HG03521 (cell line): ENCODE data around the gene FEM1B.

ENCODE experiments used
- ATAC-seq: cut with Tn5 transposase; IDR thresholded peaks from one replicate; pipeline ENCODE4 v1.9.1; 2021; ENCODE audit warnings: mild to moderate bottlenecking, moderate library complexity; ENCODE audit not compliant: unreplicated experiment

FEM1B gene

DNA sequence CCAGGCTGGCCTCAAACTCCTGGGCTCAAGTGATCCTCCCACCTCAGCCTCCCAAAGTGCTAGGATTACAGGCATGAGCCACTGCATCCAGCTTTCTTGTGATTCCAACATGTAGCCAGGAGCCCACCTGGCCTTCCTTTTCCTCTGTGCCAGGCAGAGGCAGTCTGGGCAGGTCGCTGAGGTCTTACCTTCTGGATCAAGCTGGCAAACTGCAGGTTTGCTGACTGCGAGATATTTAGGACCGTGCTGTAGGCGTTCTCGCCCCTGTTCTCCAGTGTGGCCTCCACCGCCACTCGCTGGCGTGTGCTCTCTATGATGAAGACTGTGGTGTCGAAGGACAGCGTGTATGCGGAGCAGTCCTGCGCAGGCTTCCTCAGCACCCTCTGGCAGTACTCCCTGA, 42.5 kb downstream of the FEM1B start:
- no peak for ATAC-seq

DNA sequence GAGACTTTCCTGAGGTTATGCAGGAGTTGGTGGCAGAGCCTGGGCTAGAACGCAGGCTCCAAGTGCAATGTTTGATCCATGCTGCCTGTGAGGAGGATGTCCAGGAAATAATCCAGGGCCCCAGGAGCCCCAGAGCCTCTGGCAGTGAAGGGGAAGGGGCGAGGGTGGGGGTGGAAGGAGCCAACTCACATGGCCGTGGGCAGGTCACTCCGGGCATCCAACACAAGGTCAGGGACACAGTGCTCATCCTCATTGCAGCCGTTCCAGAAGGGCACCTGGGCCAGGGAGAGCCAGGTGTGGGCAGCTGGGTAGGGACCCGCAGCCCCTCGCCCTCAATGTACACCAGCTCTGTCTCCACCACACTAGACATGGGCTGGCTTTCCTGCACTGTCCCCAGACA, 43.7 kb downstream of the FEM1B start:
- no peak for ATAC-seq

DNA sequence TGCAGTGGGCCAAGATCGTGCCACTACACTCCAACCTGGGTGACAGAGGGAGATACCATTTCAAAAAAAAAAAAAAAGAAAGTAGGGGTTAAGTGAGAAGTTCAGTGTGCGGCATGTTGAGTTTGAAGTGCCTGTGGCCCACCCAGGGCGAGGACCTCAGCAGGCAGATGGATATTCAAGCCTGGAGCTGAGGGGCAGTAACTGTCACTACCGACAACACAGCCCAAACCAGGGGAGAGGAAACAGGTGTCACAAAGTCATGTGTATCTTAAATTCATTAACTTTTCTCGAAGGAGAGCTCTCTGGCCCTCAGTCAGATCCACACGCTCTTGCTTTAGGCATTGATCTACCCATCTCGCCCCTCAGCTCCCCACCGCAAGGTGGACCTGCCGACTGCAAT, 45.3 kb downstream of the FEM1B start:
- no peak for ATAC-seq

DNA sequence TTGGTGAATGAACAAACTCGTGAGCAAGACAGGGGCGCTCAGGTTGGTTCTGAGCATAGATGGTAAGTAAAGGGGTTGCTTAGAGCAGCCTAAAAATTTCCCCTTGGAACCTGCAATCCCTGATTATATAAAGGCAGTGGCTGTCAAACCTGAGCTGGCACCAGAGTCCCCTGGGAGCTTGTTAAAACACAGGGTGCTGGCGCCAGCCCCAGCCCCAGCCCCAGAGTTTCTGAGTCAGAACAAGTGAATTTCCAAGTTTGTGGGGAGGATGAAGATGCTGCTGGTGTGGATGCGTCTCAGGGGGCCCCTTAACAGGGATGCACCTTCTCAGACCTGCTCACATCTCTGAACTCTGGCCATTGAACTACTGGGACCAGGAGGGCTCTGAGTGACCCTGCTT, 48.2 kb downstream of the FEM1B start:
- ATAC-seq = no peak

DNA sequence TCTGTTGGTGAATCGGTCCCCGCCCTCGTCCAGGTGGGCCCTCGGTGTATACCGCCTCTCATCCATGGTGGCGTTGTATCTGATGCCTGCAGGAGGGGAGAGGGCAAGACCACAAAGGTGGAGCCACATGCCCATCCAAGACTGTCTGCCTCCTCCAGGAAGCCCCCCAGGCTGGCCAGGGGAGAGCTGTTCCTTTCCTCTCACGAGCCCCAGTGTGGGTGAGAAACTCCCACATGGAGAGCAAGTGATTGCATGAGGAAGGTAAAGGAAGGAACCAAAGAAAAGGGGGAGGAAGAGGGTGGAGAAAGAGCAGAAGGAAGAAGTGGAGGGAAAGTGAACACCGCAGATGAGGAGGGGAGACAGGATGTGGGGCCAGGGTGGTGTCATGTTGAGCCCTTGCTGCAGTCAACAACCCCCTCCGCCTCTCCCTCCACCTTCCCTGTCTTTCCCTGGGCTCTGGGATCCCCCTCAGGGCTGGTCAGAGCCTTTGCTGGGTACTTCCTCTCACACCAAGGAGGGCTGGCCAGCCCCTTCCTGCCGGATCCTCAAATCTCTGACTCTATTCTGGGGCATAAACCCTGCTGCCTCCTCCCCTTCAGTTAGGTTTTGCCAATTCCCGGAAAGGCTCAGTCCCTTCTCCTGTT, 49.3 kb downstream of the FEM1B start:
- no peak for ATAC-seq

DNA sequence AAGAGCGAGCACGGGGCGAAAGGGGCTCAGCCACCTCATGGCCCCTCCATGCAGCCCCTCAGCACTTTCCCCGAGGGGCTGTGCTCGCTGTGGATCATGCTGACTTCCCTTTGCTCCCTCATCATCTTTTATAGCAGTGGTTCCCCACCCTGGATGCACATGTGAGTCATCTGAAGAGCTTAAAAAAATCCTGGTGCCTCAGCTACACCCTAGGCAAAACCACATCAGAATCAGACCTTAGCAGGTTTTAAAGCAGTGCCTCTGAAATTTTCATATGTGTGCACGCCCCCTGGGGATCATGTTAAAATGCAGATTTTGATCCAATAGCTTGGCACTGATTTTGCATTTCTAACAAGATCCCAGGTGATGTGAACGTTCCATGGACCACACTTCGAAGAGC, 50.9 kb downstream of the FEM1B start:
- ATAC-seq = no peak

DNA sequence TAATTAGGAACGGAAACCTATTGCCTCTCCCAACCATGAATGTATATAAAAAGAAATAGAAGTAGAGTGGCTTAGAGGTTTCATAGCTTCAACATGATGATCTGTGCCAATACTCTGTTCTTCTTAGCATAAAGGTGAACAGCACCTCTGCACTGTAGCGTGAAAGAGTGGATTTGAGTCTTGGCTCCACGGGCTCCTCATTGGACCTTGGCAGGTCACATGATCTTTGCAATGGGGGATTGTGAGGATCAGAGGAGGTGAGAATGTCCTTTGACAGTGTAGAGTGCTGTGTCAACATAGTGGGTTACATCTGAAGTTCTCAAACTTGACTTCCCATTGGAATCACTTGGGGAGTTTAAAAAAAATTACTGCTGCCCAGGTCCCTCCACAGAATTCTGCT, 51.4 kb downstream of the FEM1B start:
- no peak for ATAC-seq

DNA sequence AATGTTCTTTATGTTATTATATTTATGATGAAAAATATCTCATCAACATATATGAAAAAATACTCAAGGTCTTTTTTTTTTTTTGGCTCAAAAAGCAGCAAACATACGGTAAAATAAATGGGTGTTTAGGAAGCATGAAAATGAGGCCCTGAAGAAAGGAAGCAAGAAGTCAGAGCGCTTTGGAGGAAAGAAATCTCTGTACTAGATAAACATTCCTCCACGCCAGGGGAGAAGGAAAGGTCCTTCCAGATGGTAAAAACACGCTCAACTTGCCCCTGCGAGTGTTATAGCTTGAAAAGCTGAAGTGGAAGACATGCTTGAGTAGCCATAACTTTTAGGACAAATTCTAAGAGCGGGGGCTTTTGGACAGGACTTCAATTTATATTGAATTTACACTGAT, 52.9 kb downstream of the FEM1B start:
- no peak for ATAC-seq

DNA sequence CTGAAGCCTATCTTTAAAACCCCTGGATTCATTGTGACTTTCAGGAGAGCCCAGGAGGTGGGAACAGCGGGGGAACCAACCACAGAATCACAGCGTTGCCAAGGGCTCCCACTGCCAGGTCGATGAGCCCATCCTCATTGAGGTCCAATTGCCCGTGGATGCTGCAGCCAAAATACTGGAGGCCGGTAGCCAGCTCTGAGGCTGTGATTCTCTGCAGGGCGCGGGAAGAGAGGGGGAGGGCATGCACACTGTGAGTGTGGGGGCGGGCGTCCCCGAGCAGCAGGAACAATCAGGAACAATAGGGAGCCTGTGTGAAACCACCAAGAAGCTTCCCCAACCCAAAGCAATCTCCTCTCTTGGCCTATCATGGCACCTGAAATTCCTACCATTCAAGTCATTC, 53.4 kb downstream of the FEM1B start:
- ATAC-seq = no peak

DNA sequence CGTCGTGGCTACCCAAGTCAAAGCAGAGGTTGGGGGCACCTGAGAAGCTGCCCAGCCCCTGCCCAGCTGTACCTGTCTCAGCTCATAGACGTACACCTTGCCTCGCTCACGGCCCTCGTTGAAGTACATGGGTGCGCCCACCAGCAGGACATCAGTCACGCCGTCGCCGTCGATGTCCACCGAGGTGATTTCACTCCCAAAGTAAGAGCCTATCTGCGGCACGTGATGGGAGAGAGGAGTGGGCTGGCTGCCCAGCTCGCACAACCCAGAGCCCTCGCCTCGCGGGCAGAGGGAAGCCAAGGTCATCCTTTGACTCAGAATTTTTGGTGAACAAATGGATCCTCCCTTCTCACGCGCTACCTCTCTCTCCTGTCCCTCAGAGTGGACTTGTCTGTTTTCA, 54.7 kb downstream of the FEM1B start:
- ATAC-seq = no peak

DNA sequence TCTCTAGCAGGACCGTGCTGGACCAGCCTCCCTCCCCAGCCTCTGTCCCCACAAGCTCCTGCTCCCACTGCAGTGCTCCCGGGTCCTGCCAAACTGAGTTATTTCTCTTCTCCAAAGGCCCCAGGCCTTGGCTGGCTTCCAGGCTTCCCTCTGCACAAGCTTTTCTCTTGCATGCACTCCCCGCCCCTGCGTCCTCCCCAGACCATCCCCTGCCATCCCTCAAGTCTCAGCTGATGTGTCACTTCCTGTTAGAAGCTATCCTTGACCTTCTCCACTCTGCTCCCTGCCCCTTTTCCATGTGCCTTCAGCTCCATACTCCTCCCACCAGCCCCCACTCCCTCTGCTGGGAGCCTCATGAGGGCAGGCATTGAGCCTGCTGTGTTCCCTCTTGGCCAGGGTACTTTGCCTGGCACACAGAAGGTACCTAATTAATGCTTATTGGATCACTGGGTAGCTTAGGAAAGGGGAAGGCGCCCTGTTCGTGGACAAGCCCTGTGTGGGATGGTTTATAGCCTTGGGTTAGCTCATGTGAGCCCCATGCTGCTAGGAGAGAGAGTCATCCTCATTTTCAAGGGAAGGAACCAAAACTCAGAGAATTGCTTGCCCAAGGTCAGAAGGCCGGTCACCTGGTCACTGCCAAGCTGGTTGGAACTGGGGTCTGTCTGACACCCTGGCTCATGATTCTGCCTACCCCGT, 56.4 kb downstream of the FEM1B start:
- no peak for ATAC-seq

DNA sequence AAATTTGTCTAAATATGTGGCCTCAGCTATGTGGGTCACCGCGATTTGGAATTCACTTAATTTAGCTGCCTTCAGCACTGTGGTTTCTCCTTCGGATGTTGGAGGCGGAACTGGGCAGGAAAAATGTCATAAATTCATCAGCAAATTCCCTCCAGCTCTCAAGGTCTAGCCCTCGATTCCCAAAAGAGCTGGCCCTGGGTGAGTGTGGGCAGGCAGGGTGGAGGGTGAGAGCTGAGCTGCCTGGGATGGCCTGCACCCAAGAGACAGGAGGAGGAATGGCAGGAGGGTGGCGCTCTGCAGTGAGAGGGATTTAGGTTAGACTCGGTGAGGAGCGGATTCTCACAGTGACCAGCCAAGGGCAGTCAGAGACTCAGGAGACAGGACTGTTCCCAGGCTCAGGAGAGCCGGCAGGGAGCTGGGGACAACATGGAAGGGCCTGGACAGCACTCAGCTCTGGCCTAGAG, 57.1 kb downstream of the FEM1B start:
- no peak for ATAC-seq

DNA sequence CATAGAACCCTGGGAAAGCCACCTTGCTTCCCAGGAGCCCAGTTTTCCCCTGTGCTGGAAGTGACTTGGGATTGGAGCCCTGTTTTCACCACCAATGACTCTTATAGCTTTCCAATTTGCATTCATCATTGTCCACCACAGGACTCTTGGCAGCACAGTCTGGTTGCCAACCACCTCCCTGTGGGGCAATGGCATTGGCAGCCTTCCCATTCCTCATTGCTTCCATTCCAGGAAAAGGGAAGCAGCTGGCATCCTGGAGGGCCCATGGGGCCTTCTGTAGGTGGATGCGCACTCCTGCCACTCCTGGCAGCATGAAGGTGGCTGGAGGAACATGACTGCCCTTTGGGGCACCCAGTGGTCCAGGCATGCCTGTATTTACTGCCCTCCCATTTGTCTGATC, 57.7 kb downstream of the FEM1B start:
- no peak for ATAC-seq

DNA sequence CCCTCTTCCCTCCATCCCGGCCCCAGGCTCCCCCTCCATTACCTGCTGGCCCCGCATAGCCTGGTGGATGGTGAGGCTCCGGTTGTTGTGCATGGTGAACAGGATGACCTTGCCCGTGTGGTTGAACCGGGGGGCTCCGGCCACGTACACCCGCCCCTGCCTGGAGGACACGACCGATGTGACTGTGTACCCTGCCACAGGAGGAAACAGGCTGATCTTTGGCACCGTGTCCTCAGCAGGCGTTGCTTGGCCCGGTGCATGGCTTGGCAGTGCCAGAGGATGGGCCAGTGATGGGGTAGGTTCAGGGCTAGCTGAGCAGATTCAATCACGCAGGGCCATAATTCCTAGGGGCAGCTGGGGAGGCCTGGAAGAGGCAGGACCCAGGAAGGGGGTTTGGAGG, 58.1 kb downstream of the FEM1B start:
- no peak for ATAC-seq

DNA sequence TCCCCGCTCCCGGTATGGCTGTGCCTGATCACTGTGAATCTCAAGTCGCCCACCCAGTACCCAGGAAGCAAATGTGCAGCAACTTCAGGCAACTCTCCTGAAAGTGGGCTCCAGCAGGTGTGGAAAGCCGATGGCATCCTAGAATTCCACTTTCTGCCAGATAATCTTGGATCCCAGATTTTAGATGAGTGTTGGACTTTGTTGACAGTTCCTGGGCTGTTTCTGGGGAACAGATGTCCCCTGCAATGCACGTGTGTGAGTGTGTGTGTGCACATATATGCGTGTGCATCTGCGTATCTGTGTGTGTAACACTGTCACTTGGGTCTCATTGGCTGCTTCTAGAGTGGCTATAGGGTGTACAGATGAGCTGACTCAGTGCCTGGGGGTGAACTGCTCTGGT, 59.0 kb downstream of the FEM1B start:
- ATAC-seq = no peak

DNA sequence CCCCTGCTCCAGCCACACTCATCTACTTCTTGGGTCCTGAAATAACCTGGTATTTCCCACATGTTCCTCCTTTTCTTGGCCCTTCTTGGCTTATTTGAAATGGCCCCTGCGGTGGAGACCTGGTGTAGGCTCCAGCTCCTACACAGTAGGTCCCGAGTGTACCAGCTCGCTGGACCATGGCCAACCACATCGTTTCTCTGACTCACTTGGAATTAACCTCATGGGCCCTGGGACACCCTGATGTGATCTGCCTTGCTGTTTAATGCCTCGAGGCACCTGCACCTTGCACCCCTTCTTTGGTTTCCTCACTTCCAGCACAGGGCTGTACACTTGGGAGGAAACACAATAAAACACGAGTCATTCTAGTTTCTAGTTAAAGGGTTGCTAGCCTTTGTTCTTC, 60.3 kb downstream of the FEM1B start:
- ATAC-seq = no peak

DNA sequence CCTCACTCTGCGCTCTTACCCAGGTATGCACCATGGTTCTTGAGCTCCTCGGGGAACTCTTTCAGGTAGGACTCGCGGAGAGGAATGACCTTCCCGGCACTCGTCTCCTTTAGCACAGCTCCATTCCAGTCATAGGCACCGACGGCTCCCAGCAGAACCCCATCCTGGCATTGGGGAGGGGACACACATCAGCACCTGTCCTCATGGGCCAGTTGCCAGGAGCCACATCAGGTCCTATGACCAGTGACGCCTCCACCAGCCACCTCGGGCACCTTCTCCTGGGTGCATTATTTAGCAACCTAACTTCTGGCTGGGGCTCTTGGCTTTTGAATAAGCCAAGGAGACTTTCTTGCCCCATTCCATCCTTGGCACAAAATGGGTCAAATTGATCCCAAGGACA, 61.9 kb downstream of the FEM1B start:
- ATAC-seq = no peak

DNA sequence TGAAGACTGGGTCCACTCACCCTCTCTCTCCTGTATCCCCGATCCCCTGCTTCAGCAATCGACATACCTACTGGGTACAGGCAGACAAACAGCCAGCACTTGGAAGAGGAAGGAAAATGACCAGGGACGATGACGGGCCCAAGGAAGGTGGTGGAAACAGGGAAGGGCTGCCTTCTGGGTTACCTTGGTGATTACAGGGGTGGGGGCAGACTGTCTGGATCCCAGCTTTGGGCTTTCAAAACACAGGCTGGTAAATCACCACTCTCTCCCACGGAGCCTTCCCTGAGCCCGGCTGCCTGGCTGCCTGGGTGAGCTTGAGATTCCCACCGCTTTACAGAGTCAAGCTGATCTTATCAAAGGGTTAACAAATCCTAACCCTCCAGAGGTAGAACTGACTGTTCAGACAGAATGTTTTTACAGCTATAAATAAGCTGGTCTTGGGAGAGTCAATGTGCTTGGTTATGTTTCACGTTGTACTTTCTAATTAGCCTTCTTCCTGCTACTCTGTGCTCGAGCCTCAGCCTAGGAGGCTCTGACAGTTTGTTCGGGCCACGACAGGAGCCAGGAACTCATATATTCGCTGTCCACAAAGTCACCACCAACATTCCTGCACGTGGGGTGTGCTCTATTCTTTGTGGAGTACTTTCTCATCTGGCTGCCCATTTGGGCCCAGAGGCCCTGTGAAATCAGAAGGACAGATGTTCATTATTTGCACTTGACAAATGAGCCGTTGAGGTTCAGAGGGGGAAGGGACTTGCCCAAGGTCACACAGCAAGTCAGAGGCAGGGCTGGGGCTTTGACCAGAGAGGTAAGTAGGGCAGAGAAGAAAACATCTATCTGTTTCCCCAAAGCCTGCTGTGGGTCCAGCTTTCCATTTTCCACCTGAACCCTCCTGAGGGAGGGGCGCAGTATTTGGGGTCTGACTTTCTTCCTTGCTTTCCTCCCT, 63.5 kb downstream of the FEM1B start:
- no peak for ATAC-seq

DNA sequence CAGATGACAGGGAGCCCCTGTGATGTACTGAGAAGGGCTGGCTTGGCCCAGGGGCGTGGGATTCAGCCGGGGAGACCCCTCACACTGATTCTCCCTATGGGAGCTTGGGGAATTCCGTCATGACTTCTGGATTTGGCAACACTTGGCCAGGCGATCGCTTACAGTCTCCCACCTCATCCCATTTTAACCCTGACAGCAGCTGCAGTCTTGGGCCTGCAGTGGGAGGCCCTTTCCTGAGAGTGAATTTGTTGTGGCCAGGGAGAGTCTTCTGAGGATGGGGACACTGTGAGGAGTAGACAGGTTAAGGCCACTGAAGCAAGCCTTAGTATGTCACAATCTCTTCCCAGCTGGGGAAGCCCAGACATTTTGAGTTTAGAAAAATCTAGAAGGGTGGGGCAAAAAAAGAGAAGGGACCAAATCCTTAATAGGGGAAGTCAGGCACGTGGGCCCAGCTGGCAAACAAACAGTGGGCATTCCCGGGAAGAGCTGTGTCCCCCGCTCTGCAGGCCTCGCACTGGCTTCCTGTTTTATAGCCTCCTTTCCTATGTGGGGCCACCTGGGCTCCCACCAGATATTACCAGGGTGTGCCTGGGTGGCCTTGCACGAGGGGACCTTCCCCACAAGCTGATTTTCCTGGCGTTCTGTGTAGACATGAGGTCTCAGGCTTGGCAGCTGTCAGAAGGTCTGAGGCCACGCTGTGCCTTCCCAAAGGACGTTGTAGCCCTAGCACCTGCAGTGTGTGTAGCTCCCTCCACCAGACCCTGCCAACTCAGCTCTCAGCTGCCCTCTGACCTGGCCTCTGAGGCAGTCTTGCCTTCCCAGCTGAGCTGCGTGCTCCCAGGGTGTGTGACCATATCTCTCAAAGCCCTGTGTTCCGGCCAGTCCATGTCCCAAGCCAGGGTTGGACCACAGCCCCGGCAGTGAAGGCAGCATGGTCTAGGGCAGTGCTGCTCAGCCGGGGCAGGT, 64.5 kb downstream of the FEM1B start:
- no peak for ATAC-seq

DNA sequence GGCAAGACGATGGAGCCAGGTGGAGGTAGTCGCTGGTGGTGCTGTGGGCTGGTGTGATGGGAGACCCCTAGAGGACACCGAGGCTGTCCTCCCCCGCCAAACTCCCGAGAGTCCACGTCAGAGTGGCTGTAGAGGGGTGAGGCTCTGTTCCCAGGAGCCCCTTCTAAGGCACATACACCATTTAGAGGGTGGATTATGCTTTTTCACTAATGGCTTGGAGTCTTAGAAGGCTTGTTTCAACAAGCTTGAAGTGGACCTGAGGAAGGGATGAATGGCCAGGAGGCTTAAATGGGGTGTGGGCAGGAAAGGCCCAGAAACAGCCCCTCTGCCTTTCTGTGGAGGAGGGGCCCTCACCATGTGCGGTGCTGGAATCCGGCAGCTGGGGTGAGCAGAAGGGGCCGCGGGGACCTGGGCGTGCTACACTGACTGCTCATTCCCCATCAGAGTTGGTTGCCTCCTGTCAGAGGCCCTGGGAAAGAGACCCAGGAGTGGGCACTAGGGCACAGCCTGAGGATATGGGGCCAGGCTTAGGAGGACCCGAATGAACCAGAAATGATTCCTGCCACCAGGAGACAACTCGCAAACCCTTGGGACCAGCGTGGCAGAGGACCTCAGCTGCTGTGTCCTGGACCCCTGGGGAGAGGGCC, 66.2 kb downstream of the FEM1B start:
- no peak for ATAC-seq
